CD4-positive, alpha-beta T cell treated with Interleukin-15 for 1 hour (primary cell): ENCODE results near the gene INSC.

Source experiments
- DNase-seq: peaks from one replicate; pipeline ENCODE4 v3.0.0-alpha.2; 2020

The INSC gene

GRCh38 chr11:15190611-15191010 is 75.9 kb downstream of the INSC start:
- DNase-seq: no peak

GRCh38 chr11:15192005-15192556 is 77.4 kb downstream of the INSC start:
- DNase-seq: no peak

- DNase-seq: no peak
Observed at GRCh38 chr11:15194671-15195415, 80.1 kb downstream of the INSC start.

- no peak for DNase-seq
Observed at GRCh38 chr11:15195454-15196200, 80.9 kb downstream of the INSC start.

- no peak for DNase-seq
Observed at GRCh38 chr11:15196704-15197103, 82.0 kb downstream of the INSC start.

GRCh38 chr11:15197696-15198095 is 83.0 kb downstream of the INSC start:
- no peak for DNase-seq

- no peak for DNase-seq
Observed at GRCh38 chr11:15198284-15198683, 83.6 kb downstream of the INSC start.

- DNase-seq: no peak
Observed at GRCh38 chr11:15199693-15200092, 85.0 kb downstream of the INSC start.

- DNase-seq: no peak
Observed at GRCh38 chr11:15200696-15201095, 86.0 kb downstream of the INSC start.

GRCh38 chr11:15201586-15201985 is 86.9 kb downstream of the INSC start:
- DNase-seq: no peak

GRCh38 chr11:15202626-15203025 is 87.9 kb downstream of the INSC start:
- no peak for DNase-seq

- DNase-seq: no peak
Observed at GRCh38 chr11:15204711-15205110, 90.0 kb downstream of the INSC start.

- no peak for DNase-seq
Observed at GRCh38 chr11:15206791-15207190, 92.1 kb downstream of the INSC start.

- peak; percentile 59 for DNase-seq
Observed at GRCh38 chr11:15208378-15209222, 93.9 kb downstream of the INSC start.

GRCh38 chr11:15212876-15213275 is 98.2 kb downstream of the INSC start:
- no peak for DNase-seq

GRCh38 chr11:15213471-15214231 is 98.9 kb downstream of the INSC start:
- DNase-seq: no peak

GRCh38 chr11:15215005-15215404 is 100.3 kb downstream of the INSC start:
- DNase-seq: no peak

- no peak for DNase-seq
Observed at GRCh38 chr11:15216678-15217077, 102.0 kb downstream of the INSC start.

- no peak for DNase-seq
Observed at GRCh38 chr11:15217416-15217815, 102.7 kb downstream of the INSC start.

- no peak for DNase-seq
Observed at GRCh38 chr11:15222777-15223176, 108.1 kb downstream of the INSC start.

- no peak for DNase-seq
Observed at GRCh38 chr11:15223318-15223717, 108.6 kb downstream of the INSC start.

- no peak for DNase-seq
Observed at GRCh38 chr11:15224466-15224865, 109.7 kb downstream of the INSC start.
